Hepatocyte (in vitro differentiated cells): ENCODE measurements around the gene RHEX. TPM values are rescaled to one million over a fixed set of nuclear protein-coding genes. Genes with fewer than 3 reads are reported as not detected.

Experiments
- DNase-seq: peaks from one replicate; pipeline ENCODE4 v3.0.0-alpha.2; 2016; ENCODE audit warnings: low spot score
- H2AFZ ChIP-seq: fragments of 200-600 bp; sonication (generic); 2 replicates; pipeline ENCODE4 v1.6.0; 2016; ENCODE audit warnings: antibody characterized with exemption, mild to moderate bottlenecking
- H3K27ac ChIP-seq: fragments of 200-600 bp; sonication (generic); 2 replicates; pipeline ENCODE4 v1.5.1; 2016; ENCODE audit warnings: mild to moderate bottlenecking
- H3K27me3 ChIP-seq: fragments of 200-600 bp; sonication (generic); 2 replicates; pipeline ENCODE4 v1.6.1; 2016
- H3K36me3 ChIP-seq: fragments of 200-600 bp; sonication (generic); replicated peaks from 2 replicates; pipeline ENCODE4 v1.5.1; 2016; ENCODE audit warnings: low read depth; ENCODE audit not compliant: insufficient read depth
- H3K4me1 ChIP-seq: fragments of 200-600 bp; sonication (generic); 2 replicates; pipeline ENCODE4 v1.5.1; 2016; ENCODE audit warnings: mild to moderate bottlenecking, moderate library complexity; ENCODE audit not compliant: insufficient read depth
- H3K4me2 ChIP-seq: fragments of 200-600 bp; sonication (generic); 2 replicates; pipeline ENCODE4 v1.6.0; 2016
- H3K4me3 ChIP-seq: fragments of 200-600 bp; sonication (generic); 2 replicates; pipeline ENCODE4 v1.5.1; 2016; ENCODE audit warnings: mild to moderate bottlenecking
- H3K79me2 ChIP-seq: fragments of 200-600 bp; sonication (generic); 2 replicates; pipeline ENCODE4 v1.6.0; 2017; ENCODE audit warnings: mild to moderate bottlenecking
- H3K9me2 ChIP-seq: fragments of 200-600 bp; sonication (generic); replicated peaks from 2 replicates; pipeline ENCODE4 v1.6.0; 2017; ENCODE audit warnings: mild to moderate bottlenecking; ENCODE audit not compliant: insufficient read depth
- H3K9me3 ChIP-seq: fragments of 200-600 bp; sonication (generic); 2 replicates; pipeline ENCODE4 v1.5.1; 2016; ENCODE audit warnings: low read depth, mild to moderate bottlenecking
- H4K20me1 ChIP-seq: fragments of 200-600 bp; sonication (generic); 2 replicates; pipeline ENCODE4 v1.6.0; 2016; ENCODE audit warnings: mild to moderate bottlenecking; ENCODE audit not compliant: insufficient read depth, poor library complexity, severe bottlenecking
- CTCF ChIP-seq: fragments of 200-600 bp; sonication (generic); IDR thresholded peaks from 2 replicates; pipeline ENCODE4 v1.5.1; 2016; ENCODE audit warnings: antibody characterized with exemption, mild to moderate bottlenecking; ENCODE audit not compliant: poor library complexity
- EZH2 ChIP-seq: fragments of 200-600 bp; sonication (generic); IDR thresholded peaks from 2 replicates; pipeline ENCODE4 v1.6.1; 2016; ENCODE audit warnings: antibody characterized with exemption, mild to moderate bottlenecking, borderline replicate concordance
- EZH2phosphoT487 ChIP-seq: fragments of 200-600 bp; sonication (generic); IDR thresholded peaks from one replicate; pipeline ENCODE4 v1.6.1; 2018; ENCODE audit warnings: antibody characterized with exemption, mild to moderate bottlenecking, low read depth, moderate library complexity; ENCODE audit not compliant: unreplicated experiment, severe bottlenecking
- whole genome bisulfite sequencing: methylation state at CpG from one replicate; pipeline ENCODE4 v1.1.6; 2016; ENCODE audit warnings: low lambda C conversion rate; ENCODE audit errors: missing lambda C conversion rate; 5-methylcytosine and 5-hydroxymethylcytosine counted together
- polyA plus RNA-seq: library from polyadenylated mRNA; unstranded; fragments of >200 nt; fragmentation: Nextera tagmentation; extraction: Ambion mirVana; gene quantifications from 2 replicates; pipeline ENCODE4 v1.2.1, GENCODE V29; 2016
- total RNA-seq: library from RNA; depleted of rRNA; stranded (reverse); fragments of >200 nt; gene quantifications from 2 replicates; pipeline ENCODE4 v1.2.3, GENCODE V29; 2014

The RHEX gene
- total and polyA plus RNA-seq, 2 experiments from 2014 or later, result 0.51 TPM; not detected in 1

DNA sequence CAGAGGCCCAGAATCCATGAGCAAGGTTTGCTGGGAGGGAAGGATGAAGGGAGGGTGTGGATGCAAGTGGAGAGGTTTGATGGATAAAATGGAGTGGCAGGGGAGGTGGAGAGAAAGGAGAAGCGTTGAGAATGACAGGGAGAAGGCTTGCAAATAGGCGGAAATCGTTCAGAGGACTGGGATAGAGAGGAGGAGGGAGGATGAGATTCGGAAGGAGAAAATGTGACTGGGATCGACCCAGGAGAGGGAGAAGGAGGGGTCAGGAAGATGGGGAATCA is 63.8 kb downstream of the RHEX start:
- H3K4me2 ChIP-seq, result peak overlapping the region; percentile 94
- no peak for TF ChIP-seq EZH2phosphoT487
- TF ChIP-seq CTCF, result no peak
- no peak for TF ChIP-seq EZH2
- no peaks in the 10 kb centered on the region for H3K9me3 ChIP-seq
- peak overlapping the region; percentile 40 for H3K4me3 ChIP-seq
- H4K20me1 ChIP-seq, result no peaks in the 10 kb centered on the region
- no peaks in the 10 kb centered on the region for H3K36me3 ChIP-seq
- H3K79me2 ChIP-seq, result no peaks in the 10 kb centered on the region
- DNase-seq, result no peak
- 13% methylated on average over 5 of the region's 5 CpGs for WGBS
- peak overlapping the region; percentile 83 for H2AFZ ChIP-seq
- H3K27me3 ChIP-seq, result peaks cover 21% of the 10 kb centered on the region
- no peaks in the 10 kb centered on the region for H3K4me1 ChIP-seq
- no peak overlapping the region for H3K27ac ChIP-seq
- no peaks in the 10 kb centered on the region for H3K9me2 ChIP-seq

- DNase-seq, result peak; percentile 72
- H3K9me2 ChIP-seq, result no peaks in the 10 kb centered on the region
- H3K27ac ChIP-seq, result no peak within 1 kb of the TSS
- H3K4me3 ChIP-seq, result peak within 1 kb of the TSS; percentile 40
- H3K79me2 ChIP-seq, result no peaks in the 10 kb centered on the region
- no peaks in the 10 kb centered on the region for H3K9me3 ChIP-seq
- H3K27me3 ChIP-seq, result peaks cover 21% of the 10 kb centered on the region
- no peaks in the 10 kb centered on the region for H3K36me3 ChIP-seq
- 3% methylated on average over 42 of the region's 55 CpGs for WGBS
- H4K20me1 ChIP-seq, result no peaks in the 10 kb centered on the region
- H3K4me2 ChIP-seq, result peak within 1 kb of the TSS; percentile 94
- H3K4me1 ChIP-seq, result no peaks in the 10 kb centered on the region
- TF ChIP-seq CTCF (no peak), EZH2 (no peak), EZH2phosphoT487 (no peak)
- peak within 1 kb of the TSS; percentile 83 for H2AFZ ChIP-seq
These were observed 64.4 kb downstream of the RHEX start, which contains the start of gene AVPR1B for GRCh38 chr1:206117151-206117948. TSS of gene AVPR1B (minus strand) at chr1:206117388. CDS start at chr1:206116890, 498 bp downstream.

DNA sequence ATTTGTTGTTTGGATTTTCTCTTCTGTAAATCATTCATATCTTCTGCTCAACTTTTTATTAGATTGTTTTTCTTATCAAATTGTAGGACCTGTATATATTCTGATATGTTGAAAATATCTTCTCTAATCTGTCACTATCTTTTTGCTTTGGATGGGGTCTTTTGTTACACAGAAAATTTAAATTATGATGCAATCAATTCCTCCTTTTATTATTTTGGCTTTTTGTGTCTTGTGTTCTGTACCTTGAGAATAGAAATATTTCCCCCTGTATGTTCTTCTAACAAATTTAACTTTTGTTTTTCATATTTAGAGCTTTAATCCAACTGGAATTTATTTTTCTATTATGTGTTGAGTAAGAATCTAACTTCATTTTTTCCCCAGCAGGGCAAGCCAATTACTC is 67.4 kb downstream of the RHEX start:
- Histone ChIP-seq H3K36me3 (no peaks in the 10 kb centered on the region), H3K9me2 (no peaks in the 10 kb centered on the region), H3K4me3 (no peak overlapping the region), H4K20me1 (no peaks in the 10 kb centered on the region), H3K27ac (no peak overlapping the region), H2AFZ (no peak overlapping the region), H3K9me3 (no peaks in the 10 kb centered on the region), H3K79me2 (no peaks in the 10 kb centered on the region), H3K4me1 (no peaks in the 10 kb centered on the region), H3K27me3 (peaks cover 21% of the 10 kb centered on the region), H3K4me2 (no peak overlapping the region)
- DNase-seq, result no peak
- no peak for TF ChIP-seq EZH2phosphoT487
- no peak for TF ChIP-seq EZH2
- TF ChIP-seq CTCF, result no peak
